GM20000 (cell line): ENCODE data around the gene CFAP91.
A peak's percentile ranks its signal among the peaks of the same experiment; 100 is the strongest.
"Not testable (repeated sequence)": the region's sequence is repeated elsewhere in the genome, so short reads cannot be mapped to it uniquely, and the experiment has no call there.

Source experiments
- DNase-seq: peaks from one replicate; pipeline ENCODE4 v3.0.0; 2012; ENCODE audit warnings: low spot score
- CTCF ChIP-seq: IDR thresholded peaks from 2 replicates; pipeline ENCODE4 v1.5.1; 2012; ENCODE audit warnings: mild to moderate bottlenecking, control low read depth; ENCODE audit errors: extremely low read depth, missing control alignments

The CFAP91 gene

GRCh38 chr3:119673875-119674274, 28.9 kb upstream of the CFAP91 start:
- DNase-seq, result no peak
- no peak for TF ChIP-seq CTCF

- no peak for TF ChIP-seq CTCF
- DNase-seq, result no peak
These were observed 27.5 kb upstream of the CFAP91 start for GRCh38 chr3:119675188-119675874.

GRCh38 chr3:119676020-119676419, 26.8 kb upstream of the CFAP91 start:
- DNase-seq, result no peak
- TF ChIP-seq CTCF, result no peak

- no peak for TF ChIP-seq CTCF
- peak; percentile 94 for DNase-seq
These were observed 25.8 kb upstream of the CFAP91 start, which contains the start of gene COX17 for GRCh38 chr3:119676771-119677640. Gene COX17 (minus strand): TSS chr3:119677406. CDS start chr3:119677310, 96 bp downstream.

GRCh38 chr3:119677641-119677934, 25.2 kb upstream of the CFAP91 start:
- TF ChIP-seq CTCF, result no peak
- DNase-seq, result no peak

- DNase-seq, result not testable (repeated sequence)
These were observed 24.6 kb upstream of the CFAP91 start for GRCh38 chr3:119678209-119678608.

- TF ChIP-seq CTCF, result no peak
- no peak for DNase-seq
These were observed 22.9 kb upstream of the CFAP91 start for GRCh38 chr3:119679874-119680273.
